Activated CD4-positive, alpha-beta T cell treated with anti-CD3 and anti-CD28 coated beads, Interleukin-2, amount 50 U/mL, for 24 hours (primary cell): Measurements from ENCODE around the gene ADGRV1.
A peak's percentile ranks its signal among the peaks of the same experiment; 100 is the strongest.
"Not testable (repeated sequence)": the region's sequence is repeated elsewhere in the genome, so short reads cannot be mapped to it uniquely, and the experiment has no call there.

Experiments used
- DNase-seq, 2 donors: peaks; one replicate each; pipeline ENCODE4 v3.0.0-alpha.2; 2020; ENCODE audit warnings: low read depth in 1 of 2, low spot score in 1 of 2

ADGRV1 gene

DNA sequence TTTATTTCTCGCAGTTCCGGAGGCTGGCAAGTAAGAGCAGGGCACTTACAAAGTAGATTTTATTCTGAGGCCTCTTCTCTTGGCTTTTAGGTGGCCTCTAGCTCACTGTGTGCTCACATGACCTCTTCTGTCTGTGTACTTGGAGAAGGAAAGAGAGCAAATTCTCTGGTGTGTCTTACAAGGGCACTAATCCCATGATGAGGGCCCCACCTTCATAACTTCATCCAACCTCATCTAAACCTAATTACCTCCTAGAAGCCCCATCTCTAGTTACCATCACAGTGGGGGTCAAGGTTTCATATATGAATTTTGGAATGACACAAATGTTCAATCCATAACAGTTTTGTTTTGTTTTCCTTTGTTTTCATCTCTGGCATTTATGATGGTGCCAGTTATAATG, 376.1 kb downstream of the ADGRV1 start:
- DNase-seq: no peak

- no peak for DNase-seq
Measured at GRCh38 chr5:90939211-90939610, 380.6 kb downstream of the ADGRV1 start.

GRCh38 chr5:90940227-90940995, 381.8 kb downstream of the ADGRV1 start:
- DNase-seq: peak in 1 of 2 donors; percentile 9

GRCh38 chr5:90941002-90941720, 382.6 kb downstream of the ADGRV1 start:
- no peak for DNase-seq

- no peak for DNase-seq
Measured at GRCh38 chr5:90944116-90944515, 385.5 kb downstream of the ADGRV1 start.

DNA sequence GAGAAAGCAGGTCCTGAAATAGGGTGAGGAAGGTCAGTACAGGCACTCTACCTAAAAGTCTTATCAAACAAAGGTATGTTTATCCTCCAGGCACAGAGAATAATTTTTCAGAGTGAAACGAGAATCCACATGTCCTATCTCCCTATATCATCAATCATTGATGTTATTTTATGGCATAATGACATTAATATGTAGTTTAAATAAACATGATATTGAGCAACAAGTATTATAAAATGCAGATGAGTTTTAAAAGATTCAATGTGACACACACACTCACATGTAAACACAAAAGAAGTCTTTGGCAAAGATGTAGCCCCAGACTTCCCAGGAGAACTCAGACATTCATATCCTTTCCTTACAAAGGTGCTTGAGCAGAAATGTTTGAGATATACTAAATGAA, 389.1 kb downstream of the ADGRV1 start:
- no peak for DNase-seq

DNA sequence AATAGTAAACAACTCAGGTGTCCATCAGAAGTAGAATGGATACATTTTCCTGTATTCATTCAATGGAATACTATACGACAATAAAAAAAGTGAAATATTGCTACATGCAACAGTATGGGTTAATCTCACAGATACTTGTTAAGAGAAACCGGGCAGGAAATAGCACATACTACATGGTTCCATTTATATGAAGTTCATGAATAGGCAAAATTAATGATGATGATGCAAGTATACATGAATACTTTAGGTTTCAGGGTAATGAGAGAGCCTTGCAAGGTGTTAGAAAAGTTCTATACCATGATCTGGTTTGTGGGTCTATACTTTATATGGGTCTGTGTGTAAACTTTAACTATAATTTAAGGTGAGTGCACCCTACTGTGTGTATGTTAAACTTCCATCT, 390.4 kb downstream of the ADGRV1 start:
- no peak for DNase-seq

- no peak for DNase-seq
Measured at GRCh38 chr5:90949469-90950358, 391.1 kb downstream of the ADGRV1 start.

GRCh38 chr5:90955001-90955635, 396.5 kb downstream of the ADGRV1 start:
- DNase-seq: no peak

DNA sequence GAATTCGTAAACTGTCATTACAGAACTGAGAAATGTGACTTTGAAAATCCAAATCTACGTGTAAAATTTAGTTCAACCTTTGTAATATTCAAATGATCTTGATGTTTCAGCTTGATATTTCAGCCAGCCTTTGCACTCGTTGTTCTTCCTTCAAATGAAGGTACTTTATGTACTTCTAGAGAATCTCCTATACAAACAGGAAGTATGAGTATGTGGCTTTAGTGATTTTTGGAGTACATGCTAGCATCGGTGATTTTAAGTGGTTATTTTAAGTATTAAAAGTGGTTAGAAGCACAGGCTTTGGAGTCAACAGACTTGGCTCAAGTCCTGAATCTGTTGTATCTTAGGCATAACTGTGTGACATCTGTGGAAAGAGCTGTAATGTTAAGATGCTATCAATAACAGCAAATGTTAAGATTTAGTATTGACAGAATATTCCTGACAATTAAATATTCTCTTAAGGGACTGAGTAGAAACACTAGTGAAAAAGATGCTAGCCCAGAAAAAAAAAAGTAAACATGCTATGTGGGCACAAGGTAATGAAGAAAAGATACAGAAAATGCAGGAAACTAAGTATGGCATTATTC, 398.0 kb downstream of the ADGRV1 start:
- no peak for DNase-seq

- DNase-seq: no peak
Measured at GRCh38 chr5:90957906-90958305, 399.3 kb downstream of the ADGRV1 start.

DNA sequence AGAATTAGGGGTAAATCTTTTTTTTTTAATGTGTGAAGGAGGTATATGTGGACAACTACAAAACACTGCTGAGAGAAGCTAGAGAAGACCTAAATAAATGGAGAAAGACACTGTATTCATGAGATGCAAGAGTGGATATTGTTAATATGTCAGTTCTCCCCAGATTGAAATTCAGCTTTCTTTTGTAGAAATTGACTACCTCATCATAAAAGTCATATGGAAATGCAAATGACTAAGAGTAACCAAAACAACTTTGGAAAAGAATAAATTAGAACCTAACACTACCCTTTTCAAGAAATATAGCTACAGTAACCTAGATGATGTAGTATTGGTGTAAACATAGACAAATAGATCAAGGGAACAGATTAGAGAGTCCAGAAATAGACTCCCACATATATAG, 400.7 kb downstream of the ADGRV1 start:
- no peak for DNase-seq

- DNase-seq: no peak
Measured at GRCh38 chr5:90962481-90962880, 403.9 kb downstream of the ADGRV1 start.

DNA sequence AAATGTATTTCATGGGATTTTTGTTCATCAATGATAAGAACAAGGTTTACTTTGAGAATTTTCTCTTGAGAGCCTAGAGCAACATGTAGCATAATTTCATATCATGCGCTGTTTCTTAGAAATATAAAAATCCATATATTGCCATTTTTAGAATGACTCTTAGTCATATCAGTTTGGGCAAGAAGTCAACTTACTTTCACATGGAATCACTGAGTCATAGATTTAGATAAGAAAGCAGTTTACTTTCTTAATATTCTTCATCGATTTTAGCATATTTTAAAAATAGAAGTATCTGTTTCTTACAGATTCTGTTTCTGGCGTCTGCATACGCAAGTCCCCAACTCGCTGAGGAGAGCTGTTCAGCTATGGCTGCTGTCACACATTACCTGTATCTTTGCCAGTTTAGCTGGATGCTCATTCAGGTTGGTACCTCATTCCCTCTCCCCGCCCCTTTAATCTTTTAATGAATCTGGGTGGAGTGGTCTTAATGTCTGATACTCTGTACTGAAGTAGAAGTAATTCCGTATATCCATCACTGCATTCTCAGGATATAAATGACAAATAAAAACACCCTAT, 406.6 kb downstream of the ADGRV1 start:
- no peak for DNase-seq

- no peak for DNase-seq
Measured at GRCh38 chr5:90967443-90967842, 408.8 kb downstream of the ADGRV1 start.

- no peak for DNase-seq
Measured at GRCh38 chr5:90967851-90968250, 409.3 kb downstream of the ADGRV1 start.

GRCh38 chr5:90968319-90968718, 409.7 kb downstream of the ADGRV1 start:
- no peak for DNase-seq

GRCh38 chr5:90969945-90970344, 411.3 kb downstream of the ADGRV1 start:
- DNase-seq: not testable (repeated sequence)

DNA sequence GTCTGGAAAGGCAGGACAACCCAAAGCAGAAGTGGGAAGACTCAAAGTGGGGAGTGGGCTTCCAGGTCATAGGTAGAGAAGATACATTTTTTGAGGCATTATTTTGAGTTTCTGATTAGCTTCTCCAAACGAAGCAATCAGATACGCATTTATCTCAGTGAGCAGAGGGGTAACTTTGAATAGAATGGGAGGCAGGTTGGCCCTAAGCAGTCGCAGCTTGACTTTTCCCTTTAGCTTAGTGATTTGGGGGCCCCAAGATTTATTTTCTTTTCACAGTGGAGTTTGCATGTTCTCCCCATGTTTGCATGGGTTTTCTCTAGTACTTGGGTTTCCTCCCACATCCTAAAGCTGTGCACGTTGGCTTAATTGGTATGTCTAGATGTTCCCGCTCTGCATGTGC, 422.6 kb downstream of the ADGRV1 start:
- DNase-seq: no peak

DNA sequence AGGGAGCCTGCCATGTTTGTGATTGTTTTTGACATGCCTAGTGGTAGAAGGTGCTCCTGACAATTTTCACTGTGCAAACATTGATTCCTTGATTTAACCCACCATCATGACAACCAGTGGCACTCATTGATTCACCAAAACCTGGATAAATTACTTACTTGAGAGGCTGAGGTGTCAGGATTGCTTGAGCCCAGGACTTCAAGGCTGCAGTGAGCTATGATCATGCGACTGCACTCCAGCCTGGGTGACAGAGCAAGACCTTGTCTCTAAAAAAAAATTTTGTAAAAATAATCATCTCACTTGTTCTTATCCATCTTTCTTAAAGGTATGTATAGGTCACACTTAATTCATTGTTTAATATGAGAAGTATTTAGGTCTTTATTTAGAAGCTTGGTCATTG, 423.2 kb downstream of the ADGRV1 start:
- DNase-seq: no peak
